ENCODE data around the gene METAP2.

The METAP2 gene

DNA sequence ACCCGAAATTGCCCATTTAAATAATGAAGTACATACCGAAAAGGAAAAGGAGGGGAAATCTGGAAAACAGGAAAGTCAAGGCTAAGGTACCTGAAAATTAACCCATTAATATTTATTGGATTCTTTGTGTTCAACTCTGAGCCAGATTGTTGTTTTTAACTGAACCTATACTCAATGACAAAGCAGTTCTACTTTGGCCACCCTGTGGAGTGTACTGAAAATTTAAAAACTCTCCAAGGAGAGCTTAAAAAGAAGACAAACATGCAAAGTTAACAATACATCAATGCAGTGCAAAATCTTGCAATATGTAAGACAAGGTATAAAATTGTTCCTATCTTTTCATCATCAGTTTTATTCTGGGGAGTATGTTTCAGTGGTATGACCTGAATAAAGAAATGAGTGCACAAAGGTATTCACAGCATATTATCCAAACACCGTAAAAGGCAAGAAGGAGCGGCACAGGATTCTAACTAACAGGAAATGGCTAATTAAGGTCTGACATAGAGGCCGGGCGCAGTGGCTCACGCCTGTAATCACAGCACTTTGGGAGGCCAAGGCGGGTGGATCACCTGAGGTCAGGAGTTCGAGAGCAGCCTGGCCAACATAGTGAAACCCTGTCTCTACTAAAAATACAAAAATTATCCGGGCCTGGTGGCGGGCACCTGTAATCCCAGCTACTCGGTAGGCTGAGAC lies 75.6 kb downstream of the METAP2 start:
- no peak for DNase-seq (ENCODE audit: low read depth, low spot score)

- no peak for DNase-seq (ENCODE audit: low read depth, low spot score)
These were observed 77.4 kb downstream of the METAP2 start, which contains the start of gene USP44 for GRCh38 chr12:95551305-95551704. USP44 (minus strand) TSS chr12:95551476; CDS start chr12:95534256, 17,220 bp downstream.

GRCh38 chr12:95551913-95552516 lies 78.1 kb downstream of the METAP2 start:
- no peak for DNase-seq (ENCODE audit: low read depth, low spot score)

DNA sequence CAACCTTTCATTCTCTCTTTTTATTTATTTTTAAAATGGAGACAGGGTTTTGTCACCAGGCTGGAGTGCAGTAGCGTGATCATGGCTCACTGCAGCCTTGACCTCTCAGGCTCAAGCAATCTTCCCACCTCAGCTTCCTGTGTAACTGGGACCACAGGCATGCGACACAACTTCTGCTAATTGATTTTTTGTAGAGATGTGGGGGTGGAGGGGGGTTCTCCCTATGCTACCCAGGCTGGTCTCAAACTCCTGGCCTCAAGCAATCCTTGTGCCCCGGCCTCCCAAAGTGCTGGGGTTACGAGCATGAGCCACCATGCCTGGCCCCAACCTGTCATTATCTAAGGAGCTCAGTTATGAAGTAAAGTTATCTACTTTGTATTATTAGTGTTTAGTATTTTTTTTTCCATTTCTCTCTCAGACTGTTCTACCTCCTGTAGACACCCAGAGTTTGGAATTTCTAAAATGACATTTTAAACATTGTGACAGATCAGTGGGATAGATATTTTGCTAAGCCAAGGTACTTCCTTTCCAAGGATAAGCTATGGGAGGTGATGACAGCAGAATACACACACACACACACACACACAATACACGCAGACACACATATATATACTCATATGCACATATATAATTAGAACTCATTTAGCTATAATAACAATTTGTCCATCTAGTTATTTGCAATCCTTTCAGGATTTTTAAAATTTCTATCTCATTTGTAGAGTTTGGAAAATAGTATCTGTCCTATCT lies 79.4 kb downstream of the METAP2 start:
- no peak for DNase-seq (ENCODE audit: low read depth, low spot score)

GRCh38 chr12:95554532-95555071 lies 80.7 kb downstream of the METAP2 start:
- no peak for DNase-seq (ENCODE audit: low read depth, low spot score)

DNA sequence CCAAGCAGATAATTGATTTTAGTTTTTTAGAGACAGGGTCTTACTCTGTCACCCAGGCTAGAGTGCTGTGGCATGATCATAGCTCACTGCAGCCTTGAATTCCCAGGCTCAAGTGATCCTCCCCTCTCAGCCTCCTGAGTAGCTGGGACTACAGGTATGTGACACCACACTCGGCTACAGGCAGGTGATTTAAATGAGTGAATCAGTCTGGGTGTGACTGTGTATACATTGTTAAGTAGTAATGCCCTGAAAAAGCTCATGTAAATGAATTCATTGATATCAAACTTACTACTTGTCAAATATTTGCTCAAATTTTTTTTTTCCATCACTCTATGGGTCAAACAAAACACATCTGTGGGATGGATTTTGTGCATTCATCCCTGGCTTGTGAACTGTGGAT lies 83.7 kb downstream of the METAP2 start:
- DNase-seq (ENCODE audit: low read depth, low spot score) = no peak

All from activated naive CD8-positive, alpha-beta T cell treated with anti-CD3 and anti-CD28 coated beads, Interleukin-2, amount 50 U/mL, for 16 hours (primary cell).